Left hindlimb (tissue), 1 donor: Measurements from ENCODE around the gene ARHGEF33.

Source experiments
- DNase-seq: peaks from one replicate; pipeline ENCODE4 v3.0.0-alpha.2; 2018

Gene ARHGEF33

DNA sequence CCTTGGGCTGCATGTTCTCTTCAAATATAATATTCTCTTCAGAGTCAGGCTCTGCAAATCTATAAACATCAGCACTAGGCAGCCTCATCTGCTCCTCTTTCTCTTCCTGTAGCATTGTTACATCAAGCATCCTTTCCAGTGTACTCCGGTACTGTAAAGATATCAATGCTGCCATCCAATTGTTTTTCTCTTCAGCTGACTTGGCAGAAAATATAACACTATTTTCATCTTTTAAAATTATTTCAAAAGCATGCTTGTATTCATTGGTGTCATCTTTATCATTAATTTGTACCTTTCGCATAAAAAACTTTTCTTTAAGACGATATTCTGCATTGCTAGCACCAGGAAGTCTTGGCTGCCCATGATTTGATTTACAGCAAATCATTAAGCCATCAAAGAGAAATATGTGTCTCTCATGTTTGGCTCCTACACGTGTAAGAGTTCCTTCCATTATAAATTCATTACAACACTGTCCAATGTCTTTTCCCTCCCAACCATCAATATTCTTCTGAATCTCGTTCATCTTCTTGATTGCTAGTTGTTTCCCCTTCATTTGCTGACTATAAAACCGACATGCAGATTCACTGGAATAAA lies 133.1 kb downstream of the ARHGEF33 start:
- DNase-seq, result no peak

DNA sequence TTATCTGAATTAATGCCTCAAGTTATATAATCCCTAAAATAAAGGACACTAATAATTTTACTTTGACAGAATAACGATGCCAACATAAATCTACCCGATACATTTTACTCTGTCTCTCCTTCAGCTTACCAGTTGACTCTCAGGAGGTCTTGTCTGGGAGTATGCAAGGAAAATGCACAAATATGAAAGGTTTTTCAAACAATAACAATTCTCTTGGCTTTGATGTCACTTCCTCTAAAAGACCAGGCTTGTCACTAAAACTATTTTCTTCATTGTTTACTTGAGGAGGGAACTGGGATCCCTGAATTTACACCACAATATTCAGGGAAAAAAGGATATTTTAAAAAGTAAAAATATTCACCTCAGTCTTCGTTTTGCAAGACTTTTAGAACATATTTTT lies 134.0 kb downstream of the ARHGEF33 start:
- DNase-seq, result no peak

DNA sequence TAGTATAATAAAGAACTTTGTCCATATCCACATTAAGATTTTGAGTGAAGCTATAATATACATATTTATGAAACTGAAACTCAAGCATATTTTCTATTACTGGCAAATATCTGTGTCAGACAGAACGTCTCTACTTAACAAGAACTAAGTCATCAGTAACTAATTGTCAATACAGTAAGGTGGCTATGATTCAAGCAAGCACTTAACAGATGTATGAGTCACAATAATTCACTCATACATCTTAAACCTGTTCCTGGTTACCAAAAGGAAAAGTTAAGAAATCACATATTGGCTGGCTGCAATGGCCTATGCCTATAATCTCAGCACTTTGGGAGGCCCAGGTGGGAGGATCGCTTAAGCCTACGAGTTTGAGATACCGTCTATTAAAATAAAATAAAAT lies 135.2 kb downstream of the ARHGEF33 start:
- no peak for DNase-seq
